ENCODE measurements around the gene MIB1. TPM values are rescaled to one million over a fixed set of nuclear protein-coding genes. Genes with fewer than 3 reads are reported as not detected.

Gene MIB1
- total and polyA plus RNA-seq, 10 of the 15 experiments (the other 5 are each of a cell fraction or from before 2014, with no cell fraction given), result 2.3 to 27.5 (median 10.4) TPM

- no peak for TF ChIP-seq MYB (IDR thresholded peaks at IDR 0.05; ENCODE audit: borderline replicate concordance, low read depth, low read length)
- TF ChIP-seq STAT1 (conservative IDR thresholded peaks at IDR 0.05), result no peak
- TF ChIP-seq, protein P1, sequence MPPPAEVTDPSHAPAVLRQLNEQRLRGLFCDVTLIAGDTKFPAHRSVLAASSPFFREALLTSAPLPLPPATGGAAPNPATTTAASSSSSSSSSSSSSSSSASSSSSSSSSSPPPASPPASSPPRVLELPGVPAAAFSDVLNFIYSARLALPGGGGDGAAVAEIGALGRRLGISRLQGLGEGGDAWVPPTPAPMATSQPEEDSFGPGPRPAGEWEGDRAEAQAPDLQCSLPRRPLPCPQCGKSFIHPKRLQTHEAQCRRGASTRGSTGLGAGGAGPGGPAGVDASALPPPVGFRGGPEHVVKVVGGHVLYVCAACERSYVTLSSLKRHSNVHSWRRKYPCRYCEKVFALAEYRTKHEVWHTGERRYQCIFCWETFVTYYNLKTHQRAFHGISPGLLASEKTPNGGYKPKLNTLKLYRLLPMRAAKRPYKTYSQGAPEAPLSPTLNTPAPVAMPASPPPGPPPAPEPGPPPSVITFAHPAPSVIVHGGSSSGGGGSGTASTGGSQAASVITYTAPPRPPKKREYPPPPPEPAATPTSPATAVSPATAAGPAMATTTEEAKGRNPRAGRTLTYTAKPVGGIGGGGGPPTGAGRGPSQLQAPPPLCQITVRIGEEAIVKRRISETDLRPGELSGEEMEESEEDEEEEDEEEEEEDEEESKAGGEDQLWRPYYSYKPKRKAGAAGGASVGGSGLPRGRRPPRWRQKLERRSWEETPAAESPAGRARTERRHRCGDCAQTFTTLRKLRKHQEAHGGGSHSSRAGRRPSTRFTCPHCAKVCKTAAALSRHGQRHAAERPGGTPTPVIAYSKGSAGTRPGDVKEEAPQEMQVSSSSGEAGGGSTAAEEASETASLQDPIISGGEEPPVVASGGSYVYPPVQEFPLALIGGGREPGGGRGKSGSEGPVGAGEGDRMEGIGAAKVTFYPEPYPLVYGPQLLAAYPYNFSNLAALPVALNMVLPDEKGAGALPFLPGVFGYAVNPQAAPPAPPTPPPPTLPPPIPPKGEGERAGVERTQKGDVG (CRISPR knock-in tag; IDR thresholded peaks at IDR 0.05), result no peak
Observed at GRCh38 chr18:21725201-21725600, 15.4 kb upstream of the MIB1 start (continued).

DNA sequence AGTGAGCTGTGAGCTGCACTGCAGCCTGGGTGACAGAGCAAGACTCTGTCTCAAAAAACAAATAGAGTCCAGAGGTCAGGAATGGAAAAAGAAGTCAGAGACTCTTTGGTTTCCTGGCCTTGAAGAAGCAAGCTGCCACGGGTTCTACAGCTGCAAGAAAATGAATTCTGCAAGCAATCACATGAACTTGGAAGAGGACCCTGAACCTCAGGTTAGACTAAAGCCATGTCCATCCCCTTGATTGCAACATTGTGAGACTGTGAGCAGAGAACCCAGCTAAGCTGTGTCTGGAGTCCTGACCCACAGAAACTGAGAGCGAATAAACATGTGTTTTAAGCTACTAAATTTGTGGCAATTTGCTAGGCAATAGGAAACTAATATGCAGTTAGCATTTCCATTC is 12.9 kb upstream of the MIB1 start:
- intact Hi-C loops (cut with micrococcal nuclease; ENCODE audit: unreplicated experiment), result no loop called here
- Histone ChIP-seq H3K4me2 (ENCODE audit: control insufficient read depth, insufficient read depth) (no peak overlapping the region), H3K4me1 (ENCODE audit: control insufficient read depth, insufficient read depth, low read length) (no peaks in the 10 kb centered on the region), H3K27me3 (replicated peaks in 1 of 2; ENCODE audit: control insufficient read depth in 2 of 2, insufficient read depth in 2 of 2, low read length in 1 of 2) (no peaks in the 10 kb centered on the region), H3K9ac (ENCODE audit: control insufficient read depth, insufficient read depth, low read length) (no peak overlapping the region), H2AFZ (ENCODE audit: control insufficient read depth, low read depth, low read length) (no peak overlapping the region), H3K36me3 (ENCODE audit: control insufficient read depth in 2 of 2, insufficient read depth in 2 of 2, low read length in 1 of 2) (no peaks in the 10 kb centered on the region), H3K9me3 (replicated peaks; ENCODE audit: control insufficient read depth, insufficient read depth, low read length) (no peaks in the 10 kb centered on the region), H3K79me2 (ENCODE audit: control insufficient read depth, insufficient read depth, low read length) (no peaks in the 10 kb centered on the region), H3K27ac (ENCODE audit: control insufficient read depth, insufficient read depth) (no peak overlapping the region), H3K4me3 (no peak overlapping the region), H4K20me1 (ENCODE audit: control insufficient read depth, insufficient read depth) (no peaks in the 10 kb centered on the region)
- RAD21 ChIA-PET (ENCODE audit: unreplicated experiment), result no interaction called here
- FAIRE-seq (no peak), ATAC-seq (no peak), DNase-seq (ENCODE audit: low read depth, low spot score) (no peak)
- in situ Hi-C loops (cut with MboI), result no loop called here
- CTCF ChIA-PET, result interaction anchor here (0.9 kb wide), 1 partner anchor 9 kb away, joined by 3 read pairs; no protein-coding TSS in a partner anchor
- SMC1A ChIA-PET (ENCODE audit: uncharacterized antibody, unreplicated experiment), result no interaction called here
- POLR2A ChIA-PET, result no interaction called here
- BruUV-seq (replicated peaks), result no TSS peak
- 77% methylated on average over 2 of the region's 2 CpGs for WGBS (ENCODE audit: insufficient coverage, insufficient replicate concordance, low lambda C conversion rate, missing lambda C conversion rate)
- TF ChIP-seq FOS (IDR thresholded peaks at IDR 0.05; ENCODE audit: borderline replicate concordance, extremely low read depth, insufficient read length), result no peak
- TF ChIP-seq, protein P2, sequence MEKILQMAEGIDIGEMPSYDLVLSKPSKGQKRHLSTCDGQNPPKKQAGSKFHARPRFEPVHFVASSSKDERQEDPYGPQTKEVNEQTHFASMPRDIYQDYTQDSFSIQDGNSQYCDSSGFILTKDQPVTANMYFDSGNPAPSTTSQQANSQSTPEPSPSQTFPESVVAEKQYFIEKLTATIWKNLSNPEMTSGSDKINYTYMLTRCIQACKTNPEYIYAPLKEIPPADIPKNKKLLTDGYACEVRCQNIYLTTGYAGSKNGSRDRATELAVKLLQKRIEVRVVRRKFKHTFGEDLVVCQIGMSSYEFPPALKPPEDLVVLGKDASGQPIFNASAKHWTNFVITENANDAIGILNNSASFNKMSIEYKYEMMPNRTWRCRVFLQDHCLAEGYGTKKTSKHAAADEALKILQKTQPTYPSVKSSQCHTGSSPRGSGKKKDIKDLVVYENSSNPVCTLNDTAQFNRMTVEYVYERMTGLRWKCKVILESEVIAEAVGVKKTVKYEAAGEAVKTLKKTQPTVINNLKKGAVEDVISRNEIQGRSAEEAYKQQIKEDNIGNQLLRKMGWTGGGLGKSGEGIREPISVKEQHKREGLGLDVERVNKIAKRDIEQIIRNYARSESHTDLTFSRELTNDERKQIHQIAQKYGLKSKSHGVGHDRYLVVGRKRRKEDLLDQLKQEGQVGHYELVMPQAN (conservative IDR thresholded peaks at IDR 0.05), result no peak
- no peak for TF ChIP-seq CREB1 (IDR thresholded peaks at IDR 0.05; ENCODE audit: low read depth)
- no peak for TF ChIP-seq MEF2B (IDR thresholded peaks at IDR 0.05; ENCODE audit: partially characterized antibody, poor library complexity, severe bottlenecking)
- no peak for TF ChIP-seq NFYA (IDR thresholded peaks at IDR 0.05; ENCODE audit: borderline replicate concordance, low read depth, low read length)
- no peak for TF ChIP-seq MTA2 (IDR thresholded peaks at IDR 0.05; ENCODE audit: low read depth)
- TF ChIP-seq CHD2 (IDR thresholded peaks at IDR 0.05; ENCODE audit: borderline replicate concordance, low read depth, low read length), result no peak
- TF ChIP-seq NFYB (IDR thresholded peaks at IDR 0.05; ENCODE audit: insufficient read depth, low read depth, low read length), result no peak
- TF ChIP-seq KAT2A (conservative IDR thresholded peaks at IDR 0.05; ENCODE audit: control insufficient read depth, low read depth, low read length), result no peak
- no peak for TF ChIP-seq RBBP5 (conservative IDR thresholded peaks at IDR 0.05)
- no peak for TF ChIP-seq HDAC2 (IDR thresholded peaks at IDR 0.05)
- TF ChIP-seq POLR2A (IDR thresholded peaks at IDR 0.05; ENCODE audit: low read depth, low read length), result no peak
- TF ChIP-seq, protein P3, sequence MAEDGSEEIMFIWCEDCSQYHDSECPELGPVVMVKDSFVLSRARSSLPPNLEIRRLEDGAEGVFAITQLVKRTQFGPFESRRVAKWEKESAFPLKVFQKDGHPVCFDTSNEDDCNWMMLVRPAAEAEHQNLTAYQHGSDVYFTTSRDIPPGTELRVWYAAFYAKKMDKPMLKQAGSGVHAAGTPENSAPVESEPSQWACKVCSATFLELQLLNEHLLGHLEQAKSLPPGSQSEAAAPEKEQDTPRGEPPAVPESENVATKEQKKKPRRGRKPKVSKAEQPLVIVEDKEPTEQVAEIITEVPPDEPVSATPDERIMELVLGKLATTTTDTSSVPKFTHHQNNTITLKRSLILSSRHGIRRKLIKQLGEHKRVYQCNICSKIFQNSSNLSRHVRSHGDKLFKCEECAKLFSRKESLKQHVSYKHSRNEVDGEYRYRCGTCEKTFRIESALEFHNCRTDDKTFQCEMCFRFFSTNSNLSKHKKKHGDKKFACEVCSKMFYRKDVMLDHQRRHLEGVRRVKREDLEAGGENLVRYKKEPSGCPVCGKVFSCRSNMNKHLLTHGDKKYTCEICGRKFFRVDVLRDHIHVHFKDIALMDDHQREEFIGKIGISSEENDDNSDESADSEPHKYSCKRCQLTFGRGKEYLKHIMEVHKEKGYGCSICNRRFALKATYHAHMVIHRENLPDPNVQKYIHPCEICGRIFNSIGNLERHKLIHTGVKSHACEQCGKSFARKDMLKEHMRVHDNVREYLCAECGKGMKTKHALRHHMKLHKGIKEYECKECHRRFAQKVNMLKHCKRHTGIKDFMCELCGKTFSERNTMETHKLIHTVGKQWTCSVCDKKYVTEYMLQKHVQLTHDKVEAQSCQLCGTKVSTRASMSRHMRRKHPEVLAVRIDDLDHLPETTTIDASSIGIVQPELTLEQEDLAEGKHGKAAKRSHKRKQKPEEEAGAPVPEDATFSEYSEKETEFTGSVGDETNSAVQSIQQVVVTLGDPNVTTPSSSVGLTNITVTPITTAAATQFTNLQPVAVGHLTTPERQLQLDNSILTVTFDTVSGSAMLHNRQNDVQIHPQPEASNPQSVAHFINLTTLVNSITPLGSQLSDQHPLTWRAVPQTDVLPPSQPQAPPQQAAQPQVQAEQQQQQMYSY (CRISPR knock-in tag; IDR thresholded peaks at IDR 0.05), result no peak
